ENCODE measurements around the gene PRG2.

PRG2 gene

DNA sequence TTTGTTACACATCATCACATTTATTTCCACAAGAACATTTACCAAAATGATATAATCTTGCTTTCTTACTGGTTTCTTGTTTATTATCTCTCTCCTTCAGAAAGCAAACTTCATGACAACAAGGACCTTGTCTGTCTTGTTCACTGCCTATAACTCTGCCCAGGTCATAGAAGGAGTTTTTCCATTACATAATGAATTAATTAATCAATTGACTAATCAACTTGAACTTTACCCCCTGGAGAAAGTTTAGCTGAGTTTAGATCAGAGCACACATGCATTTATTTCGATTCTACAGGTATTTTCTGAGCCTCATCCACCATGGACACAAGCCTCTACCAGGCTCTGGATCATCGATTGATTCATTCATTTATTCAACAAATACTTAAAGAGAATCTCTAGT lies 6.3 kb upstream of the PRG2 start:
- DNase-seq (ENCODE audit: low read depth in 2 of 2): no peak

DNA sequence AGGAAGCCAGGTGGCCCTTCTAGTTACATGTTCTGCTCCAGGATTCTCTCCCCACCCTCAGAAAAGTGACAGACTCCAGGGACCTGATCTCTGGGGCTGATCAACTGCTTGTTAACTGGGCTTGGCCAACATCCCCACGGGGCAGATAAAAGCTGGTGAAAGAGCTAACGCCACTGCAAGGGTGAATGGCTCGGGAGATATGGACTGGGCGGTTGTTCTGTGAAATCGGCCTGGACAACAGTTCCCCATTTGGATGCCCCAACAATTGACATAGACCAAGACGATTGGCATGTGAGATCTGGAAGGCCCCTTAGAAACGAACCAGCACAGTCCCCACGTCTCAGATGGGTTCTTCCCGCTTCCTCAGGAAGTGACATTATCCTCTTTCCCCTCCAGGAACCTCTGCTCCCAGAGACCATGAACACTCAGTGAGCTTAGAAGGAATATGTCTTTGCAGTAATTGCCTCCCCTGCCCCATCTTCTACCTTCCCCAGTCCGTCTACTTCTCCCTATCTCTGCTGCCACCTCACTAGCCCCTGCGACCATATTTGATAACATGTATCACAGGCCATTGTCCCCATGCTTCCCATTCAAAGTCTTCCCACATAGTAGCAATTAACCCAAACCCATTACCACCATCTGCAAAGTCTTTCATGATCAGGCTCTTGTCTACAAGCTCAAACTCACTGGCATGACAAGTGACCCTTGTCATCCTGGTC lies 5.6 kb upstream of the PRG2 start:
- DNase-seq (ENCODE audit: low read depth in 2 of 2): no peak

DNA sequence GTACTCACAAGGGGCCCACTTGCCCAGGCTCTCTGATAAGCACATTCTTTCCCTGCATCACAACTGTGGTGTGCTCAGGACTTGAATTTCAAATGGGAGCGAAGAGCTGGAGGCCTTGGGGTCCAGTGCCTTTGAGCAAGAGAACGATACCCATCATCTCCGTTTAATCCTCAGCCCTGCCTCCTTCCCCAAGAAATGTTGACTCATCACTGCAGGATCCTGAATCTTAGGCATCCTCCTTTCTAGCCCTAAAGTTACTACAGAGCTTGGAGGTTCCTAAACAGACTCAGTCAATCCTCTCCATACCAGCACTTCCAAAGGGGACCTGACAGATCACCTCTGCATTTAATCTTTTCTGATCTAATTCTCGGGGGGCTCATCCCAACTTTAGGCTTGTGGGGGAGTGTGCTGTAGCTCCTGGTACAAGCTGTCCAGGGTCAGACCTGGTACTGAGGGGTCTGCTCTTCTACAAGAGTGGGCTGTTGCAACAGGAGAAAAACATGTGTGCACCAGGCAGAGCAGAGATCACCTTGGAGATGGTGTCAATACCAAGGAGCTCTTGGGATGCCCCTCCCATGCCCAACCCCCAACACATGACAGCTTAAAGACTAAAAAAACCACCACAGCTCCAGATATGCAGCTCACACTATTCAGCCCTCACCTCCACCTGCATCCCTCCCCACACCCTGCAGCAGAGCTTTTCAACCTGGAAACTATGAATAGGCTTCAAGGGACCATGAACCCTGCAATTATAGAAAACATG lies 3.9 kb upstream of the PRG2 start:
- DNase-seq (ENCODE audit: low read depth in 2 of 2): no peak

GRCh38 chr11:57392763-57393105 lies 2.3 kb upstream of the PRG2 start:
- DNase-seq (ENCODE audit: low read depth in 2 of 2): no peak

- no peak for DNase-seq (ENCODE audit: low read depth in 2 of 2)
Measured at GRCh38 chr11:57392066-57392762, 1.8 kb upstream of the PRG2 start.

DNA sequence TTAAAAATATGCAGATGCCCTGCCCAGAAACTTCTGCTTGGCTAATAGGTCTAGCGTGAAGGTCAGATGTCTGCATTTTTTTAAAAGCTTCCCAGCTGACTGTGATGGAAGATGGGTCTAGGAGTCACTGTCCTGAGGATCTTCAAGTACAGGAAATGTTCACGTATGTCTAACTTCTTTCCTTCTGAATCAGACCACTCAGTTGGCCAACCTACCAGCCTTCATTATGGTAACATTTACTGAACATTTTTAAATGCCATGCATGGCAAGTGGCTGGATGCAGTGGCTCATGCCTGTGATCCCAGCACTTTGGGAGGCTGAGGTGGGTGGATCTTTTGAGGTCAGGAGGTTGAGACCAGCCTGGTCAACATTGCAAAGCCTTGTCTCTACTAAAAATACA lies 1.1 kb upstream of the PRG2 start:
- no peak for DNase-seq (ENCODE audit: low read depth in 2 of 2)

- DNase-seq (ENCODE audit: low read depth in 2 of 2): no peak
Measured at GRCh38 chr11:57391111-57391510, 661 bp upstream of the PRG2 start.

DNA sequence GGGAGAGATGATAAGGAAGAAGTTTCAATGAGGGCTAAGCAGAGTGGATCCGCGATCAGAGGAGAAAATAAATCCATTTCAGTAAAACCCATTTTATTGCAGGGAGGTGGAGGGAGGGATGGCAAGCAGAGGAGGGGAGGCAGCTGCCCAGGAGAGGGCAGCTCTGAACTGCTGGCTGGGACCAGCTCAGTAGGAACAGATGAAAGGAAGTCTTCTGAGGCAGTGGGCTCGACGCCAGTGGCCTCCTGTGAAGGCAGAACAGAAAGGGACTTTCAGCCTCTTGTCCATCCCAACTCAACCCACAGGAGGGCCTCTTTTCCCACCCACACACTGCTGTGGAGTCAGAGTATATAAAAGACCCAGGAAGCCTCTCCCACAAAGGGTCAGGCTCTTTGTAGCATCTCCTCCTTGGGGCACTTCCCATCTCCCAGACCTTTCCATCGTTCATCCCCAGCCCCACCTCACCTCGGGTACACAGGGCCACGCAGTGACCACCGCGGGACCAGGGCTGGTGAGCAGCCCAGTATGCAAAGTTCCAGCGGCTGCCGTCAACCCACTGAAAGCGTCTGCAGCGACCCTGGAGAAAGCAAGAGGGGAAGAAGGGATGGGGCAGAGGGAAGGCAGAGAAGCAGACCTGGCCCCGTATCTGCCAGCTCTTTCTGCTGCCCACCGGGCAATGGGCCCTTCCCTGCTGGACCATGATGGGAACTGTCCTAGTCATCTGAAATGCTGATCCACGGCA lies 3.0 kb downstream of the PRG2 start:
- no peak for DNase-seq (ENCODE audit: low read depth in 2 of 2)

DNA sequence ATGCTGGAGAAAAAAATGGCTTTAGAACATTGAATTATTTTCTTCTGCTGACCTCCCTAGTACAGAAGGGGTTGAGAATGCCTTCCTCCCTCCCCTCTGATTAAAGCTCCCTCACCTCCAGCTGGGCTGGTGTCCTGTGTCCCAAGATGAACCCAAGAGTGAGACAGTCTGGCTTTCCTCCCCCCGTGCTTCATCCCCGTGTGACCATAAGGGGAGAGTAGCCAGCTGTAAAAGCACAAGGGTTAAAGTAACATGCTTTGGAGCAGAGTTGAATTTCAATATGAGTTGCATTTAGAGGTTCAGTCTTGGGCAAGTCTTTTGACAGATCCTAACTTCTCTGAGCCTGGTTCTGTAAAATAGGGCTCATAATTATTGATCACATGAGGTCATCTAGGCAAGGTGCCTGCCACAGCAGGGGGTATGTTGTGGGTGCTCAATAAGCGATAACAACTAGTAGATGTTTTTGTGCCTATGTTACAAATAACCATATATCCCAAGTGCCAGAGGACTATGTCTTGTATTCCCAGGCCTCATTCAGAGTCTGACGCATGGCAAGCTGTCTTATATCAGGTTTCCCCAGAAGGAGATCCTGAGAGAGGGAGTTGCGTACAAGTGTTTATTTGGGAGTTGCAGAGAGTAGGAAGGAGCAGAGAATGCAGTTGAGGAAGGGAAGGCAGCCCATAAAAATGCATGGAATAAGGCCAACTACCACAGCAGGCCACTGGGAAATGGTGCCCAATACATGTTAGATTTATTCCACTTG lies 4.1 kb downstream of the PRG2 start:
- no peak for DNase-seq (ENCODE audit: low read depth in 2 of 2)

- no peak for DNase-seq (ENCODE audit: low read depth in 2 of 2)
Measured at GRCh38 chr11:57380975-57381374, 9.5 kb downstream of the PRG2 start, which contains the start of gene PRG3. TSS of gene PRG3 (minus strand) at chr11:57381150. CDS start at chr11:57380708, 442 bp downstream.

DNA sequence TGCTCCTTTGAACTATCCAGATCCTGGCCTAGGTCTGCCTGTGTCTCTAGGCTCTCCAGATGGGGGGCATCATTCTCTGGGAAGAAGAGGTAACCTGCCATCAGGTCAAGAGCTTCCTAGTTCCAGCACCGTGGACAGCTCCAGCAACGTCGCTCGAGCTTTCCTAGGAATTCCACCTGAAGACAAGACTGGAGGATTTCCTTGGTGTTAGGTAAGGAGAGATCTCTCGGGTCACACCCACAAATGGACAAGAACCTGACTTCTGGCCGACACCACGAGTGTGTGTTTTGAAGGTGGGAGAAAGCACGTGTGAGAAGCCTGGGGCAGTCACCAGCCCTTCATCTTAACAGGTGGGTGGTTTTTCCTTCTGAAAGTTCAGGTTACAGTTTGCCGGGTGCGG lies 10.7 kb downstream of the PRG2 start:
- DNase-seq (ENCODE audit: low read depth in 2 of 2): no peak

- DNase-seq (ENCODE audit: low read depth in 2 of 2): no peak
Measured at GRCh38 chr11:57378186-57378585, 12.3 kb downstream of the PRG2 start.

GRCh38 chr11:57377107-57377506 lies 13.3 kb downstream of the PRG2 start:
- DNase-seq (ENCODE audit: low read depth in 2 of 2): no peak

- no peak for DNase-seq (ENCODE audit: low read depth in 2 of 2)
Measured at GRCh38 chr11:57376095-57377090, 14.1 kb downstream of the PRG2 start.

- DNase-seq (ENCODE audit: low read depth in 2 of 2): no peak
Measured at GRCh38 chr11:57375490-57375889, 15.0 kb downstream of the PRG2 start.

- DNase-seq (ENCODE audit: low read depth in 2 of 2): no peak
Measured at GRCh38 chr11:57374966-57375365, 15.5 kb downstream of the PRG2 start.

- DNase-seq (ENCODE audit: low read depth in 2 of 2): no peak
Measured at GRCh38 chr11:57373146-57373545, 17.3 kb downstream of the PRG2 start.

DNA sequence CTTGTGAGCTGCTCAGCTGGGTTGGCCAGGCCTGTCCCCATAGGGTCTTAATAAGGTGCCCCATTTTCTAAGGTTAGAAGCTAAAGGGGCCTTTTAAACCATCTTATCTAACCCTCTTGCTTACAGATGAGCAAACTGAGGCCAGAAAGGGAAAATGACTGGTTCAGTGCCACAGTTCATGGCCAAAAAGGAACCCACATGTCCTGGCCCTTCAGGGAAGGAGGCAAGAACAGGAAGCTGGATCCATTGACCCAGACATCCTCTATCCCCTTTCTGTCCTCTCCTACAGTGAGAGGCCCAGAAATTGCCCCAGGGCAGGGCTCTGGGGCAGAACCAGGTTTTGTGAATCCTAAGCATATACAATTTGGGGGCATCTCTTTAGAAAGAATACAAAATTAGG lies 19.5 kb downstream of the PRG2 start:
- DNase-seq (ENCODE audit: low read depth in 2 of 2): no peak

- no peak for DNase-seq (ENCODE audit: low read depth in 2 of 2)
Measured at GRCh38 chr11:57370251-57370650, 20.2 kb downstream of the PRG2 start.

- DNase-seq (ENCODE audit: low read depth in 2 of 2): no peak
Measured at GRCh38 chr11:57368845-57369232, 21.6 kb downstream of the PRG2 start.

All from activated CD8-positive, alpha-beta memory T cell treated with anti-CD3 and anti-CD28 coated beads for 4 hours (primary cell).